Tibial nerve (tissue), 4 donors: Measurements from ENCODE around the gene PLGLB1. TPM values are rescaled to one million over a fixed set of nuclear protein-coding genes. Genes with fewer than 3 reads are reported as not detected.
"Not testable (repeated sequence)": the region's sequence is repeated elsewhere in the genome, so short reads cannot be mapped to it uniquely, and the experiment has no call there.

Experiments used
- DNase-seq, 2 donors: peaks; one replicate each; pipeline ENCODE4 v3.0.0-alpha.2; 2019; ENCODE audit warnings: low spot score in 2 of 2
- H3K27ac ChIP-seq, 4 donors: fragments of 200-600 bp; sonication (generic) in 3 of 4; one replicate each; pipeline ENCODE4 v1.5.1; 2017 to 2019; ENCODE audit warnings: mild to moderate bottlenecking in 1 of 4
- H3K27me3 ChIP-seq, 2 donors: fragments of 200-600 bp; sonication (generic) in 1 of 2; one replicate each; pipeline versions ENCODE4 v1.5.1 to v1.6.0; 2017 to 2019
- H3K36me3 ChIP-seq, 3 donors: fragments of 200-600 bp; sonication (generic); one replicate each; pipeline ENCODE4 v1.5.1; 2018 to 2019
- H3K4me1 ChIP-seq, 4 donors: fragments of 200-600 bp; sonication (generic) in 3 of 4; one replicate each; pipeline ENCODE4 v1.5.1; 2017 to 2019
- H3K4me3 ChIP-seq, 4 donors: fragments of 200-600 bp; sonication (generic) in 3 of 4; one replicate each; pipeline ENCODE4 v1.5.1; 2017 to 2019; ENCODE audit warnings: mild to moderate bottlenecking in 1 of 4, moderate library complexity in 1 of 4
- H3K9me3 ChIP-seq, 4 donors: fragments of 200-600 bp; sonication (generic) in 3 of 4; one replicate each; pipeline ENCODE4 v1.5.1; 2017 to 2019
- WGBS, 2 donors: methylation state at CpG; one replicate each; pipeline ENCODE4 v1.1.5; 2018; 5-methylcytosine and 5-hydroxymethylcytosine counted together
- small RNA-seq: library from RNA; depleted of rRNA; stranded (forward); fragments of <200 nt; gene quantifications from one replicate; pipeline ENCODE3, GENCODE V24; 2016
- total RNA-seq, 4 donors: library from RNA; depleted of rRNA; stranded (reverse); fragments of >200 nt; gene quantifications; one replicate each; pipeline ENCODE4 v1.1.0, GENCODE V29; 2016

PLGLB1 gene
- total RNA-seq, 4 donors from 2014 or later = 3.6 to 11.4 TPM; not detected in 2

DNA sequence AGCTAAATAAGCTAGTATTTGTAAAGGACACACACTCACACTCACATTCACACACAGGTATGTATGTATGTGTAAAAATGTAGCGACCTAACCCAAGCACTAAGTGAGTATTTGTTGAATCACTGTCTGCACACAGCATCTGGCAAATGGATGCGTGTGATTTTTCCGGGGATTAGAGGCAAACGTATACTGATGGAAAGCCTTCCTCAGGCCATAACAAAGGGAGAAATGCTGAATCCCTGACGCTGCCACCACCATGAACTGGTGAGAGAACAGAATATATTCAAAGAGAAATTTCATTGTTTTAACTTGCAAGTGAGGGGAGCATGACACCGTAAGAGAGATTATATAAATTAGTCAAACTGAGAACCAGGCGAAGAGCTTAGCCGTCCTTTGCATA, 601 bp downstream of the PLGLB1 start:
- DNase-seq, H3K4me1 ChIP-seq, H3K9me3 ChIP-seq, H3K27me3 ChIP-seq, H3K4me3 ChIP-seq, H3K36me3 ChIP-seq, H3K27ac ChIP-seq: not testable (repeated sequence)
- no CpG with 5 or more reads among the region's 8 CpGs for whole genome bisulfite sequencing, 2 donors

- H3K9me3 ChIP-seq, DNase-seq, H3K4me3 ChIP-seq, H3K27ac ChIP-seq, H3K27me3 ChIP-seq, H3K4me1 ChIP-seq, H3K36me3 ChIP-seq: not testable (repeated sequence)
- WGBS, 2 donors = 100% methylated on average over 4 of the region's 9 CpGs; no CpG with 5 or more reads in 1 of the 2 donors
Observed at GRCh38 chr2:87019053-87019452, 2.6 kb downstream of the PLGLB1 start.

- H3K9me3 ChIP-seq, H3K36me3 ChIP-seq, H3K4me3 ChIP-seq, DNase-seq, H3K27ac ChIP-seq, H3K4me1 ChIP-seq, H3K27me3 ChIP-seq: not testable (repeated sequence)
- WGBS, 2 donors = no CpG with 5 or more reads among the region's 9 CpGs
Observed at GRCh38 chr2:87014489-87015169, 7.0 kb downstream of the PLGLB1 start.

GRCh38 chr2:87004398-87004797, 17.2 kb downstream of the PLGLB1 start:
- not testable (repeated sequence) for DNase-seq, H3K27ac ChIP-seq, H3K4me1 ChIP-seq, H3K36me3 ChIP-seq, H3K27me3 ChIP-seq, H3K9me3 ChIP-seq, H3K4me3 ChIP-seq
- WGBS, 2 donors = no CpG with 5 or more reads among the region's 2 CpGs

Small RNA genes within 50 kb of the gene (small RNA-seq; reads per million reads assigned to genes)
- not detected for gene AC125232.1

Other genes with a start within 250 kb of the PLGLB1 start
- 1 to 10 TPM in 2 of 4 donors, under 1 TPM in 1, not detected in 1; 0.63 to 1.8 (median 1.1) TPM for gene CD8A, start 230.9 kb downstream of the PLGLB1 start, total RNA-seq
- gene CD8B, start 160.0 kb downstream of the PLGLB1 start, total RNA-seq = 1 to 10 TPM in 1 of 4 donors, not detected in 3; 3.1 TPM
- 1 to 10 TPM in 3 of 4 donors, under 1 TPM in 1; 0.20 to 4.5 (median 1.9) TPM for gene RGPD1, start 79.7 kb downstream of the PLGLB1 start, total RNA-seq